Fibroblast of lung (primary cell): ENCODE measurements around the gene ZNF546. TPM values are rescaled to one million over a fixed set of nuclear protein-coding genes. Genes with fewer than 3 reads are reported as not detected.

Experiments
- DNase-seq, 2 donors: peaks; one replicate each; pipeline versions ENCODE4 v3.0.0 to v3.0.0-alpha.2; 2010; ENCODE audit warnings: low read depth in 2 of 2
- H2AFZ ChIP-seq: 2 replicates; pipeline ENCODE4 v1.5.1; 2012; ENCODE audit warnings: low read length, control low read depth, inconsistent platforms
- H3K27ac ChIP-seq: 2 replicates; pipeline ENCODE4 v1.5.1; 2011; ENCODE audit warnings: low read length, control low read depth; ENCODE audit not compliant: insufficient read depth
- H3K27me3 ChIP-seq: 2 replicates; pipeline ENCODE4 v1.5.1; 2011; ENCODE audit warnings: mild to moderate bottlenecking, low read length; ENCODE audit not compliant: control insufficient read depth, insufficient read depth
- H3K36me3 ChIP-seq: 2 replicates; pipeline ENCODE4 v1.5.1; 2011; ENCODE audit warnings: low read length; ENCODE audit not compliant: control insufficient read depth, insufficient read depth
- H3K4me1 ChIP-seq: 2 replicates; pipeline ENCODE4 v1.5.1; 2011; ENCODE audit warnings: low read length; ENCODE audit not compliant: control insufficient read depth, insufficient read depth; ENCODE audit errors: extremely low read depth
- H3K4me2 ChIP-seq: 2 replicates; pipeline ENCODE4 v1.5.1; 2011; ENCODE audit warnings: low read length, control low read depth; ENCODE audit not compliant: insufficient read depth; ENCODE audit errors: extremely low read depth
- H3K4me3 ChIP-seq, 4 experiments: fragments of 200-600 bp in 1 of 4; sonication (generic) in 1 of 4; replicated peaks in 1 of 4; 2 replicates each; pipeline ENCODE4 v1.5.1; 2011 to 2016; ENCODE audit warnings: low read length in 4 of 4, low read depth in 3 of 4, mild to moderate bottlenecking in 3 of 4, control low read depth in 2 of 4, inconsistent platforms in 1 of 4, mixed read lengths in 1 of 4; ENCODE audit not compliant: insufficient read depth in 1 of 4; ENCODE audit errors: control extremely low read depth in 1 of 4
- H3K79me2 ChIP-seq: 2 replicates; pipeline ENCODE4 v1.5.1; 2012; ENCODE audit warnings: mild to moderate bottlenecking, low read length, inconsistent platforms; ENCODE audit not compliant: control insufficient read depth, insufficient read depth
- H3K9ac ChIP-seq: 2 replicates; pipeline ENCODE4 v1.5.1; 2011; ENCODE audit warnings: mild to moderate bottlenecking, low read length, control low read depth; ENCODE audit not compliant: insufficient read depth
- H3K9me3 ChIP-seq: 2 replicates; pipeline ENCODE4 v1.5.1; 2012; ENCODE audit warnings: low read depth, low read length; ENCODE audit not compliant: control insufficient read depth, insufficient read depth
- H4K20me1 ChIP-seq: 2 replicates; pipeline ENCODE4 v1.5.1; 2011; ENCODE audit warnings: low read length; ENCODE audit not compliant: control insufficient read depth, insufficient read depth; ENCODE audit errors: extremely low read depth
- EZH2 ChIP-seq: IDR thresholded peaks from 2 replicates; pipeline ENCODE4 v1.5.1; 2012; ENCODE audit warnings: low read length, control low read depth, mild to moderate bottlenecking; ENCODE audit errors: missing control alignments
- polyA plus RNA-seq, 2 donors: library from polyadenylated mRNA; depleted of rRNA in 1 of 2; stranded (reverse) in 1 of 2; unstranded in 1 of 2; fragments of >200 nt; gene quantifications; 2 replicates each; pipeline ENCODE4 v1.2.1, GENCODE V29; 2011 to 2012; ENCODE audit warnings: missing spikeins in 1 of 2
- total RNA-seq: library from RNA; depleted of rRNA; stranded (reverse); fragments of >200 nt; gene quantifications from 2 replicates; pipeline ENCODE4 v1.2.1, GENCODE V29; 2014
- TF ChIP-seq, protein P1 (sequence below), 2 donors: IDR thresholded peaks in 1 of 2; conservative IDR thresholded peaks in 1 of 2; 1 replicate in 1 of 2; 2 replicates in 1 of 2; pipeline ENCODE4 v1.5.1; 2011 to 2012; ENCODE audit warnings: low read length in 2 of 2, control low read depth in 1 of 2, inconsistent platforms in 1 of 2, low read depth in 1 of 2, mild to moderate bottlenecking in 1 of 2

ZNF546 gene
- total and polyA plus RNA-seq, 2 donors (not counting 1 experiment from before 2014, with no cell fraction given) = 1.6 to 15.7 TPM

DNA sequence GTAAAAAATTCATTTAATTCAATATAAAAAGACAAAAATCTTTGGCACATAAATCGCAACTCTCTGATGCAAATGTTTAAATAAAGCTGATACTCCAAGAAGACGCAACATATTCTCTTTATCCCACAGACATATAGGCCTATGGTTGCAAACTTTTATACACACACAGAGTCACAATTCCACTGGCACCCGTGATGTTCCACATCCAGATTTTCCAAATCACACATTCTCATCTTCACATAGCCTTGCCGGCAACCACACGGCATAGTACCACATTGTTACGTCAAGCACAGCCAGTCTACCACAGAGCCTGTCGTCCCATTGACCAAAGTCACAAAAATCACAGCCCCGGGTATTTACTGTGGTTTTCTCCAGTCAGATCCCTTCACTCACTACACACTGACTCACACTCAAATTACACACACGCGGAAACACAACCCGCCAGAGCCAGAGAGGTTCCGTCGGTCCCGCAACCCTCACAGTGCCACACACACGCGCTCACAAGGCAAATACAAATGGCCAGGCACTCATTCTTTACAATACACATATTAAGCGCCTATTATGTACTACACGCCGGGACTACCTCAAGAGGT is 546 bp upstream of the ZNF546 start:
- Histone ChIP-seq H3K27me3 (no peaks in the 10 kb centered on the region), H3K36me3 (no peaks in the 10 kb centered on the region), H2AFZ (peak overlapping the region; percentile 97), H3K9ac (peak overlapping the region; percentile 86), H3K27ac (peak overlapping the region; percentile 95), H4K20me1 (no peaks in the 10 kb centered on the region), H3K4me2 (peak overlapping the region; percentile 98), H3K79me2 (peaks cover 2% of the 10 kb centered on the region), H3K4me1 (no peaks in the 10 kb centered on the region), H3K4me3 (peak overlapping the region; percentile 86 to 95 (median 91)), H3K9me3 (no peaks in the 10 kb centered on the region)
- DNase-seq = peak; percentile 64 to 77
- TF ChIP-seq EZH2 = no peak
- TF ChIP-seq, protein P1, sequence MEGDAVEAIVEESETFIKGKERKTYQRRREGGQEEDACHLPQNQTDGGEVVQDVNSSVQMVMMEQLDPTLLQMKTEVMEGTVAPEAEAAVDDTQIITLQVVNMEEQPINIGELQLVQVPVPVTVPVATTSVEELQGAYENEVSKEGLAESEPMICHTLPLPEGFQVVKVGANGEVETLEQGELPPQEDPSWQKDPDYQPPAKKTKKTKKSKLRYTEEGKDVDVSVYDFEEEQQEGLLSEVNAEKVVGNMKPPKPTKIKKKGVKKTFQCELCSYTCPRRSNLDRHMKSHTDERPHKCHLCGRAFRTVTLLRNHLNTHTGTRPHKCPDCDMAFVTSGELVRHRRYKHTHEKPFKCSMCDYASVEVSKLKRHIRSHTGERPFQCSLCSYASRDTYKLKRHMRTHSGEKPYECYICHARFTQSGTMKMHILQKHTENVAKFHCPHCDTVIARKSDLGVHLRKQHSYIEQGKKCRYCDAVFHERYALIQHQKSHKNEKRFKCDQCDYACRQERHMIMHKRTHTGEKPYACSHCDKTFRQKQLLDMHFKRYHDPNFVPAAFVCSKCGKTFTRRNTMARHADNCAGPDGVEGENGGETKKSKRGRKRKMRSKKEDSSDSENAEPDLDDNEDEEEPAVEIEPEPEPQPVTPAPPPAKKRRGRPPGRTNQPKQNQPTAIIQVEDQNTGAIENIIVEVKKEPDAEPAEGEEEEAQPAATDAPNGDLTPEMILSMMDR (conservative IDR thresholded peaks at IDR 0.05 in 1 of 2, IDR thresholded peaks at IDR 0.05 in 1 of 2; ENCODE audit: low read depth in 1 of 2, low read length in 2 of 2) = no peak

DNA sequence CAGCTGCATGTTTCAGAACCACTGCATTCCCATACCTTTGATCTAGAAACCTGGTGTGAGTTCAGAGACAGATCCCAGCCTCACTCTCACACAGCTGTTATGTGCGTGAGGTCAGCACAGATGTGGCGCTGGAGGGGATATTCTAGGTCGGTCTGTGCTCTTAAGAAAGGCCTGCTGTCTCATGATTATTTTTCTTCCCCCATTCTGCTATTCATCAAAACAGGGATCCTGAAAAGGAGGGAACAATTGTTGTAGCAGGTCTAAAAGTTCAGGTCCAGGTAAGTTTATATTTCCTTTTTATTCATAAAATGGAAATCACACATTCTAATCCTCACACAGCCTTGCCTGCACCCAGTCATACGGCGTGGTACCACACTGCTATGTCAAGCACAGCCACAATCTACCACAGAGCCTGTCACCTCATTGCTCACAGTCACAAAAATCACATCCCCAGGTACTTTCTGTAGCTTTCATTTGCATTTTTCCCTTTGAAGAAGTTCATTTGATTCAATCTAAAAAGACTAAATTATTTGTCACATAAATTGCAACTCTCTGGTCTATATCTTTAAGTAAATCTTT is 867 bp downstream of the ZNF546 start:
- no peaks in the 10 kb centered on the region for H3K9me3 ChIP-seq
- H3K4me3 ChIP-seq = peak overlapping the region; percentile 86 to 95 (median 91)
- DNase-seq = peak; percentile 16 to 63
- peaks cover 2% of the 10 kb centered on the region for H3K79me2 ChIP-seq
- no peaks in the 10 kb centered on the region for H3K27me3 ChIP-seq
- H3K4me2 ChIP-seq = peak overlapping the region; percentile 98
- H4K20me1 ChIP-seq = no peaks in the 10 kb centered on the region
- H3K4me1 ChIP-seq = no peaks in the 10 kb centered on the region
- TF ChIP-seq EZH2 = no peak
- TF ChIP-seq, protein P1 (conservative IDR thresholded peaks at IDR 0.05 in 1 of 2, IDR thresholded peaks at IDR 0.05 in 1 of 2; ENCODE audit: low read depth in 1 of 2, low read length in 2 of 2) = no peak
- H2AFZ ChIP-seq = peak overlapping the region; percentile 97
- H3K36me3 ChIP-seq = no peaks in the 10 kb centered on the region
- H3K9ac ChIP-seq = no peak overlapping the region
- peak overlapping the region; percentile 95 for H3K27ac ChIP-seq

DNA sequence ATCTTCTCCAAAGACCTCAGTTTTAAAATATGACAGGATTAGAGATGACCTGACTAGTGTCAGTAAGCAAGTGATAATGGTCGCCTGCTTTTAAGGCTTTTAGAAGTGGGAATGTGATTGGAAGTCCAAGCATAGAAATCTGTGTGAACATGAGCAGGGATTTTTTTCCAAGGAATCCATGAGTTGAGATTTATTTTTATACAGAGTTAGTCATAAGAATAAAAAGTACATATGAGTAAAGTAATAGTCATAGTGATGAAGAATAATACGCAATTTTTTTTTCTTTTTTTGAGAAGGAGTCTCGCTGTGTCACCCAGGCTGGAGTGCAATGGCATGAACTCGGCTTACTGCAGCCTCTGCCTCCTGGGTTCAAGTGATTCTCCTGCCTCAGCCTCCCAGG is 1.6 kb downstream of the ZNF546 start:
- TF ChIP-seq, protein P1 (conservative IDR thresholded peaks at IDR 0.05 in 1 of 2, IDR thresholded peaks at IDR 0.05 in 1 of 2; ENCODE audit: low read depth in 1 of 2, low read length in 2 of 2) = no peak
- TF ChIP-seq EZH2 = no peak
- Histone ChIP-seq H4K20me1 (no peaks in the 10 kb centered on the region), H3K27ac (peak overlapping the region; percentile 1), H3K27me3 (no peaks in the 10 kb centered on the region), H3K4me3 (no peak overlapping the region), H3K79me2 (peaks cover 2% of the 10 kb centered on the region), H3K4me2 (no peak overlapping the region), H3K9me3 (no peaks in the 10 kb centered on the region), H3K9ac (no peak overlapping the region), H2AFZ (no peak overlapping the region), H3K4me1 (no peaks in the 10 kb centered on the region), H3K36me3 (no peaks in the 10 kb centered on the region)
- peak; percentile 38 to 46 for DNase-seq
